Activated CD4-positive, alpha-beta T cell treated with anti-CD3 and anti-CD28 coated beads for 36 hours (primary cell): ENCODE results near the gene PRL. TPM values are rescaled to one million over a fixed set of nuclear protein-coding genes. Genes with fewer than 3 reads are reported as not detected.

Experiments used
- ATAC-seq: fragments of 200-7000 bp; cut with Tn5 transposase; one replicate; pipeline ENCODE4 v1.10.0; 2021; ENCODE audit warnings: mild to moderate bottlenecking, moderate library complexity
- CTCF ChIA-PET: fragments of 350-600 bp; sonication (Branson Sonifier 250); formaldehyde crosslinking; loops from one replicate; lab custom pipeline; 2021; ENCODE audit warnings: antibody characterized with exemption; lab: Charles Lee
- POLR2A ChIA-PET: fragments of 350-600 bp; sonication (Branson Sonifier 250); formaldehyde crosslinking; loops from one replicate; lab custom pipeline; 2021; ENCODE audit warnings: antibody characterized with exemption, inconsistent platforms; lab: Charles Lee
- DNase-seq: peaks from one replicate; pipeline ENCODE4 v3.0.0-alpha.2; 2020
- H3K27ac Mint-ChIP-seq: one replicate; pipeline ENCODE4 v1.8.0; 2021; ENCODE audit warnings: mixed read lengths
- H3K27me3 Mint-ChIP-seq: one replicate; pipeline ENCODE4 v1.8.0; 2021; ENCODE audit warnings: mixed read lengths
- H3K36me3 Mint-ChIP-seq: one replicate; pipeline ENCODE4 v1.8.0; 2021; ENCODE audit warnings: low read depth, mixed read lengths
- H3K4me1 Mint-ChIP-seq: one replicate; pipeline ENCODE4 v1.8.0; 2021; ENCODE audit warnings: mixed read lengths
- H3K4me3 Mint-ChIP-seq: one replicate; pipeline ENCODE4 v1.8.0; 2021; ENCODE audit warnings: mild to moderate bottlenecking, moderate library complexity, mixed read lengths
- H3K9me3 Mint-ChIP-seq: one replicate; pipeline ENCODE4 v1.8.0; 2021; ENCODE audit warnings: low read depth, mixed read lengths
- intact Hi-C, 2 experiments: fragments of 100-400 bp; cut with DNase I in 1 of 2; cut with micrococcal nuclease in 1 of 2; formaldehyde crosslinking; loops; one replicate each; pipeline versions ENCODE4 v1.14.2 to v1.15.1; 2022 to 2024; cut with DNase I, micrococcal nuclease
- total RNA-seq, 2 experiments: library from RNA; stranded (reverse); gene quantifications; one replicate each; pipeline ENCODE4 v1.2.3, GENCODE V29; 2021

The PRL gene
- total RNA-seq, result not detected

DNA sequence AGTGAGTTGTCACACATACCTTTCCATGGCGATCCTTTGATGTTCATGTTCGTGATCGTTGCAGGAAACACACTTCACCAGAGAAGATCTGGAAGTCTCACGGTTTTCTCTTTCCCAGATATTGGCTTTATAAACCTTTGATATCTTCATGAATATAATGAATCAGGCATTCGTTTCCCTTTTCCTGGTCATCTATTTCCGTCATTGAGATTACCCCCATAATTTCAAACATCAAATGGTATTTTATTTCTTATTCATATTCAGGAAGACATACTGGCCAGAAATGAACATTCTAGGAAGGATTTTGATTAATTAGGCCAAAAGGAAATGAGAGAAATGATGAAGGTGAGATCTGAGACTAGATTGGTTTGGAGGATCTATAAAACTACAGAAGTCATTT lies at the start of gene PRL:
TSS of gene PRL (minus strand) at position 101 of the 400 bp plus-strand sequence. CDS start at position 47, 54 bp downstream.
- H3K4me3 Mint-ChIP-seq, result no peak within 1 kb of the TSS
- intact Hi-C loops, result loop anchor here in 1 of 2 experiments (1.0 kb wide), 1 partner anchor 25 kb away; no protein-coding TSS in a partner anchor
- no peaks in the 10 kb centered on the region for H3K4me1 Mint-ChIP-seq
- ATAC-seq, result no peak
- ChIA-PET CTCF (no interaction called here), POLR2A (no interaction called here)
- no peak for DNase-seq
- no peak within 1 kb of the TSS for H3K27ac Mint-ChIP-seq
- H3K36me3 Mint-ChIP-seq, result no peaks in the 10 kb centered on the region
- no peaks in the 10 kb centered on the region for H3K27me3 Mint-ChIP-seq
- H3K9me3 Mint-ChIP-seq, result no peaks in the 10 kb centered on the region

DNA sequence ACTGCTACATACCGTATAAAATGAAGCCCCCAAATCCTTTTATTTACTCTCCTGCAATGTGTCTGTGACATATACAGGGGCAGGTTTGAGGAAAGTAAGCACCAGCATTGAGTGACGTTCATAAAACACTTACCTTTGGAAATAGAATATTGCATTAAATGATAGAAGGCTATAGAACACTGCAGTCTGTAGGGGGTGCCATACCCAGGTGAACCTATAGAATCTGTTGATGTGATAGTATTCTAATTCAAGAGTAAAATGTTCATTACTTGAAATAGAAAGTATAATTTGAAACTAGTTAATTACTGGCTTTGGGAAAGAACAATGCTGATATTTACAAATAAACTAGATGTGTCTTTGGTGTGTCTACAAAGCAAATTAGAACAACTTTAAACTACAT lies 47.0 kb upstream of the PRL start:
- no peaks in the 10 kb centered on the region for H3K27me3 Mint-ChIP-seq
- ATAC-seq (no peak), DNase-seq (no peak)
- no peak overlapping the region for H3K4me3 Mint-ChIP-seq
- CTCF ChIA-PET, result no interaction called here
- H3K27ac Mint-ChIP-seq, result no peak overlapping the region
- POLR2A ChIA-PET, result no interaction called here
- no peaks in the 10 kb centered on the region for H3K4me1 Mint-ChIP-seq
- intact Hi-C loops, result no loop called here
- H3K36me3 Mint-ChIP-seq, result no peaks in the 10 kb centered on the region
- H3K9me3 Mint-ChIP-seq, result no peaks in the 10 kb centered on the region

DNA sequence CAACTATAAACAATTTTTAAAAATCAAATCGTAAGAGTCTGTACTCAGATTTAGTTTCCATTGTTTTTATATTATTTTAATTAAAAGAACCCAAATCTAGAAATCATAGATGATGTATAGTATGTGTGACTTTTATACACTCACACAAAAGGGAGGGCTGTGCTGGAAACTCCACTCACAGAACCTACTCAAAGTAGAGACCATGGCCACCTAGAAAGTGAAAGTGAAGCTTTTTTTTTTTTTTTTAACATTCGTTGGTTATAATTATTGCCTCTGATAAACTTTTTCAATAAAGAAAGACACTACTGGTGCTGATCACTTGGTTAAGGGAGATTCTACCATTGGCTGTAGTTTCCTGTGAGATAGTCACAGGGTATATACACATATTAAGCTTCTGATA lies 37.9 kb upstream of the PRL start:
- H3K4me3 Mint-ChIP-seq, result no peak overlapping the region
- no peak for DNase-seq
- ChIA-PET POLR2A (interaction anchor here (0.6 kb wide), 1 partner anchor 319 kb away, joined by 9 read pairs; no protein-coding TSS in a partner anchor), CTCF (no interaction called here)
- ATAC-seq, result no peak
- H3K27ac Mint-ChIP-seq, result no peak overlapping the region
- H3K27me3 Mint-ChIP-seq, result no peaks in the 10 kb centered on the region
- no peaks in the 10 kb centered on the region for H3K36me3 Mint-ChIP-seq
- H3K4me1 Mint-ChIP-seq, result no peaks in the 10 kb centered on the region
- intact Hi-C loops, result no loop called here
- no peaks in the 10 kb centered on the region for H3K9me3 Mint-ChIP-seq

DNA sequence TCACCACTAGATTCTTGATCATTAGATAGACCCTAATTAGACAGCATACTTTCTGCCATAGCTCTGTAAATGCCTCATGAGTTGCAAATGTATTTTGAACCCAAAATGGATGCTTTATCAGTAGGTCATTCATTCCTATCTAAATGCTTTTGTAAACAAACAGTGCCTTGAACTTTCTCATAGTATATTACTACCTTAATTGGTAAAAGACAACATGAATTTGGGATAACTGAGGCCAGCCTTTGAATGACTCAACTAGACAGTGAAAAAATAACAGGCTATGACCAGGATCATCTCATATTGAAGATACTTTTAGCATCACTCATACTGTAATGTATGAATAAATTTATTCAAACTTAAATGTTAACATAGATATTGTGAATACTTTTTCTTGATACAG lies 37.0 kb upstream of the PRL start:
- intact Hi-C loops, result no loop called here
- ATAC-seq, result no peak
- Mint-ChIP-seq H3K4me1 (no peaks in the 10 kb centered on the region), H3K27me3 (no peaks in the 10 kb centered on the region), H3K9me3 (no peaks in the 10 kb centered on the region), H3K36me3 (no peaks in the 10 kb centered on the region), H3K4me3 (no peak overlapping the region), H3K27ac (no peak overlapping the region)
- ChIA-PET CTCF (no interaction called here), POLR2A (no interaction called here)
- DNase-seq, result no peak

DNA sequence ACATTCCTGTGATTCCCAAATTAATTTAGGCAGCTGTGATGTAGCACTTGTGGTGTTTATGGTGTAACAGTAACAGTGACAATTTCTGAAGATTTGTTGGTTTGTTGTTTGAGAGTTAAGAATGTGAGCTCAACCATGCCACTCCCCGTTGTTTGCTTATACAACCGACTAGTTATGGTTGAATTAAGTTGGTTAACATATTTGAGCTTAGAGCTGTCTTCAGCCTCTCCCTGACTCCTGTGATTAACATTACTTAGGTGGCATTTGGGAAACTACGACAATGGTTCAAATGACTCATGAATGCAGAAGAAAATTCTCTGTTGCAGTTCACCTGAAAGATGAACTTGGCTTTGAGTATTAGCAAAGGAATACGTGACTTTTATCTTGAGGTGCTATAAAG lies 35.9 kb upstream of the PRL start:
- Mint-ChIP-seq H3K27me3 (no peaks in the 10 kb centered on the region), H3K4me3 (no peak overlapping the region), H3K36me3 (no peaks in the 10 kb centered on the region), H3K4me1 (no peaks in the 10 kb centered on the region), H3K9me3 (no peaks in the 10 kb centered on the region), H3K27ac (no peak overlapping the region)
- ATAC-seq, result no peak
- DNase-seq, result no peak
- POLR2A ChIA-PET, result no interaction called here
- CTCF ChIA-PET, result interaction anchor here (0.8 kb wide), 1 partner anchor 12 kb away, joined by 3 read pairs; no protein-coding TSS in a partner anchor
- intact Hi-C loops, result no loop called here

DNA sequence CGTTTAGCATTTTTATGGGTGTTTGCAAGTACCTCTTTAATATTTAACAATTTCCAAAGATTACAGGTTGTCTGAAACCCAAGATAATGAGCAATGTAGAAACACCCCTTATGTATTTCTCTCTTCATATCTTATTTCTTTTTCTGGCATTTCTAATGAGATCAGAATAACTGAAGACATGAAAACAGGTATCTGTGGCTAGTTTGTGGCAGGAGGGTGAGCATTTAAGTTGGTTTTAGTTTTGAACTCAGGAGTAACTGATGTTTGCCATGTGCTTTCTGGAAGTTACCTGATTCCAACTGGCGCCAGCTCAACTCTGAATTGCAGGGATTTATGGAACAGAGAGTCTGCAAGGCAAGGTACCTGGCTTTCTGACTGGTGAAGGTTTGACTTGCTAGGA lies 35.4 kb upstream of the PRL start:
- ChIA-PET POLR2A (no interaction called here), CTCF (no interaction called here)
- intact Hi-C loops, result no loop called here
- Mint-ChIP-seq H3K27ac (no peak overlapping the region), H3K4me1 (no peaks in the 10 kb centered on the region), H3K9me3 (no peaks in the 10 kb centered on the region), H3K27me3 (no peaks in the 10 kb centered on the region), H3K4me3 (no peak overlapping the region), H3K36me3 (no peaks in the 10 kb centered on the region)
- no peak for DNase-seq
- no peak for ATAC-seq

DNA sequence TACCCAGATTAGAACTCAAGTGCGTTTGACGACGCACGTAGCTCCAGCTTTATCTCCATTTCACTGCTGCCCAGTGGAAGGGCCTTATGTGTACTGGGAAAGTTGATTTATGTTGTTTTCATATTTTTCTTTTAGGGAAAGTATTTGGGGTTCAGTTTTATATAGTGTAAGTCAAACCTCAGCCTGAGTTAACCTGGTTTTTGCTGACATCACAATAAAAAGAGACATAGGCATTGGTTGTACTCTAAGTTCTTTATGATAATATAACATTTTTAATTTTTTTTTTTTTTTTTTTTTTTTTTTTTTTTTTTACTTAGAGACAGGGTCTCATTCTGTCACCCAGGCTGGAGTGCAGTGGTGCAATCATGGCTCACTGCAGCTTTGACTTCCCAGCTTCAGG lies 34.1 kb upstream of the PRL start:
- H3K4me3 Mint-ChIP-seq, result no peak overlapping the region

DNA sequence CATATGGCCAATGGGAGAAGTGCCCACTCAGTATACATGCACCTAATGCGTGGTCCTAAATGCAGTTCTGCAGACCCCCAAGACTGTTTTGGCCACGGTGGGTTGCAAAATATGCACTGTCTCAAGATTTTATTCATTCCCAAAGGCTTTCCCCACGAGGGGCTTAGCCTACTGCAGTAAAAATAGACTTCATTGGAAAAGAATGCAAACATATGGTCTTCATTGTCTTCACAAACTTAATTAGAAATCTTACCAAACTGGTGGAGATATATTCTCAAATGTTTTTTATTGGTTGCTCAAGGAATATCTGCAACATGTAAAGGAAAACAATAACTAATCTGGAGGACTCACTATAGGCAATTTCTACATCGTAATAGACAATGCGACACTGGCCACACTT lies 31.6 kb upstream of the PRL start:
- intact Hi-C loops, result no loop called here
- Mint-ChIP-seq H3K4me1 (no peaks in the 10 kb centered on the region), H3K36me3 (no peaks in the 10 kb centered on the region), H3K27ac (no peak overlapping the region), H3K4me3 (no peak overlapping the region), H3K27me3 (no peaks in the 10 kb centered on the region), H3K9me3 (no peaks in the 10 kb centered on the region)
- ChIA-PET CTCF (no interaction called here), POLR2A (no interaction called here)
- ATAC-seq (no peak), DNase-seq (no peak)

More for the DNA sequence above, 34.1 kb upstream of the PRL start:
- DNase-seq (no peak), ATAC-seq (no peak)
- ChIA-PET CTCF (no interaction called here), POLR2A (no interaction called here)
- H3K27me3 Mint-ChIP-seq, result no peaks in the 10 kb centered on the region
- no peaks in the 10 kb centered on the region for H3K36me3 Mint-ChIP-seq
- H3K4me1 Mint-ChIP-seq, result no peaks in the 10 kb centered on the region
- intact Hi-C loops, result no loop called here
- no peak overlapping the region for H3K27ac Mint-ChIP-seq
- no peaks in the 10 kb centered on the region for H3K9me3 Mint-ChIP-seq

DNA sequence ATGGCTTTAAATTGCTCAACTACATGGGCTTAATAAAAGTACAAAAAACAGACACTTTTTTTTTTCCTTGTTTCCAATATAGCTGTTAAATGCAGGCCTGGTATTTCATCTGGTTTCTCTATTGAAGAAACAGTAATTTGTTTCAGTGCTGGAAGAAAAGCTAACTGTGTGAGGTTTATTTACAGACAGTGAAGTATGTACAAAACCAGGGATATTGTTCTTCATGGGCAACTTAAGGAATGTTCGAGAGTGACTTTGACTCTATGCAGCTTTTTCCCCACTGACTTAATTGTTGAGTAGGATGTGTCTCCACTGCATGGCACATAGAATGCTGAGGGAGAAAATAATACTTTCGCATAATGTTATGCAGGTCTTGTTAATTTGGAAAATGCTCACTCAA lies 31.0 kb upstream of the PRL start:
- ChIA-PET POLR2A (no interaction called here), CTCF (no interaction called here)
- Mint-ChIP-seq H3K4me3 (no peak overlapping the region), H3K27ac (no peak overlapping the region), H3K36me3 (no peaks in the 10 kb centered on the region), H3K27me3 (no peaks in the 10 kb centered on the region), H3K9me3 (no peaks in the 10 kb centered on the region), H3K4me1 (no peaks in the 10 kb centered on the region)
- ATAC-seq (no peak), DNase-seq (no peak)
- intact Hi-C loops, result no loop called here

DNA sequence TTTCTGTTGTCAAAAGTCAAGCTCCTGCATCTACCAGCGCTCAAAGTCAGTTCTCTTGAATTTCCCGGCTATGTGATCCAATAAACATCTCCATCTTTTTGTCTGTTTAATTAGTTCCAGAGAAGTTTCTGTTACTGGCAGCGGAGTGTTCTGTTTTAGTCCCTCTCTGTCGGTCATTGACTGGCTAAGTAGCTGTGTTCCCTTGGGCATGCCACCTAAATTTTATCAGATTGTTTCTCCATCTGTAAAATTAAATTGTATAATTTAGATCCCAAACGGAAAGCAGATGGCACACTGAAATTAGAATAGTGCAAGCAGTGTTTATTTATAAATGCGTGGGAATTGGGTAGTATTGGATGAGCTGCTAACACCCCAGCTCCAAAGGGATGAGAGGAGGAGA lies 29.7 kb upstream of the PRL start:
- ChIA-PET POLR2A (no interaction called here), CTCF (no interaction called here)
- no peak for ATAC-seq
- H3K9me3 Mint-ChIP-seq, result no peaks in the 10 kb centered on the region
- no peaks in the 10 kb centered on the region for H3K27me3 Mint-ChIP-seq
- no peak for DNase-seq
- no peak overlapping the region for H3K4me3 Mint-ChIP-seq
- no peak overlapping the region for H3K27ac Mint-ChIP-seq
- H3K4me1 Mint-ChIP-seq, result no peaks in the 10 kb centered on the region
- intact Hi-C loops, result no loop called here
- H3K36me3 Mint-ChIP-seq, result no peaks in the 10 kb centered on the region

DNA sequence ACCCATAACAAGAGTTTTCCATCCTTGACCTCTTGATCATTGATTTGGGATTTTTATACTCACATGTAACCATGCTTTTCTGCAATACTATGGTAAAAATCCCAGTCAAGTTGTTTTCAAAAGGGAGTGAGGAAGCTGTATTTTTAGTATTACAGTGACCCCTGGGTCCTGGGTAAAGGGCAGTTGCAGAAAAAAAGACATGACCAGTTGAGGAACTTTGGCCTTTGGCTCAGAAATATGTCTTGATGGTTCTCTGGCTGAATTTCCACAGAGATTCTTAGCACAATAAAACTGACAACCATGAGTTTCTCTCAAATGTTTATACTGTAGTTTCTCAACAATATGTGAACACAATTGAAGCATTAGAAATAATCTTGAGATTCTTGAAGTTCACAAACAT lies 28.6 kb upstream of the PRL start:
- ATAC-seq, result no peak
- no peak overlapping the region for H3K27ac Mint-ChIP-seq
- ChIA-PET POLR2A (no interaction called here), CTCF (no interaction called here)
- no peak overlapping the region for H3K4me3 Mint-ChIP-seq
- intact Hi-C loops, result no loop called here
- no peaks in the 10 kb centered on the region for H3K36me3 Mint-ChIP-seq
- DNase-seq, result no peak
- no peaks in the 10 kb centered on the region for H3K4me1 Mint-ChIP-seq
- H3K27me3 Mint-ChIP-seq, result no peaks in the 10 kb centered on the region
- H3K9me3 Mint-ChIP-seq, result no peaks in the 10 kb centered on the region

DNA sequence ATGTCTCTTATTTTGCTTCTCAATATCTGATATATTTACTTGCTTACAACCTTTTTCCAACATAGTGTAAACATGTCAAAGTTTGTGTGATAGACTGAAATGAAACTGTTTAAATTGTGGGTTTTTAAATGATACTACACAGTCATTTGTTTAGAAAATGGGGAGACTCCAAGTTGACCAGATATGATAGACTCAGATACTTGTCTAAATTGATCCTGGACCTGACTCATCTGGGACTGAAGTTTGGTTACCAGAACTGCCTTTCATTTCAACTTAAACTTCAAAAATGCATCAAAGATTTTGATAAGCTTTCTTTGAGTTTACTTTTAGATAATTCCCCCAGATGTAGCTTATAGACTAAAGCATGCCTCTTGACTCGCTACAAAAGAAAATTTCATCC lies 27.0 kb upstream of the PRL start:
- Mint-ChIP-seq H3K4me1 (no peaks in the 10 kb centered on the region), H3K36me3 (no peaks in the 10 kb centered on the region), H3K27ac (no peak overlapping the region), H3K9me3 (no peaks in the 10 kb centered on the region), H3K27me3 (no peaks in the 10 kb centered on the region), H3K4me3 (no peak overlapping the region)
- ATAC-seq, result no peak
- intact Hi-C loops, result no loop called here
- ChIA-PET CTCF (interaction anchor here (0.6 kb wide), 1 partner anchor 369 kb away, joined by 3 read pairs; no protein-coding TSS in a partner anchor), POLR2A (no interaction called here)
- DNase-seq, result no peak
